HG03378 (cell line): ENCODE results near the gene C7orf57.
"Not testable (repeated sequence)": the region's sequence is repeated elsewhere in the genome, so short reads cannot be mapped to it uniquely, and the experiment has no call there.

Experiments
- ATAC-seq: cut with Tn5 transposase; IDR thresholded peaks from one replicate; pipeline ENCODE4 v1.9.1; 2021; ENCODE audit warnings: mild to moderate bottlenecking, moderate library complexity; ENCODE audit not compliant: unreplicated experiment

C7orf57 gene

DNA sequence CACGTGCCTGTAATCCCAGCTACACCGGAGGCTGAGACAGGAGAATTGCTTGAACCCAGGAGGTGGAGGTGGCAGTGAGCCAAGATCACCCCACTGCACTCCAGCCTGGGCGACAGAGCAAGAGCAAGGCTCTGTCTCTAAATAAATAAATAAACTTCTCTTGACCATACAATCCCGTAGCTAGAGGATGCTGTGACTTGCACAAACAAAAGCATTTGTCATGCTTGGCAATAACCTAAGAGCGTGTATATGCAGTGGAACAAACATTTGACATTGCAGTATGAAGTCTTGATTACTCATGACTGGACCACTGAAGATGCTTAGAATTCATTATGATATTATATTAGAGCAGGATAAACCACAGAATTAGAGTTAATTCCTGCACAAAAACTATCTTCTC, 1.4 kb upstream of the C7orf57 start:
- no peak for ATAC-seq

- no peak for ATAC-seq
Observed at GRCh38 chr7:48035967-48036478, 680 bp downstream of the C7orf57 start.

- no peak for ATAC-seq
Observed at GRCh38 chr7:48038815-48039506, 3.6 kb downstream of the C7orf57 start.

DNA sequence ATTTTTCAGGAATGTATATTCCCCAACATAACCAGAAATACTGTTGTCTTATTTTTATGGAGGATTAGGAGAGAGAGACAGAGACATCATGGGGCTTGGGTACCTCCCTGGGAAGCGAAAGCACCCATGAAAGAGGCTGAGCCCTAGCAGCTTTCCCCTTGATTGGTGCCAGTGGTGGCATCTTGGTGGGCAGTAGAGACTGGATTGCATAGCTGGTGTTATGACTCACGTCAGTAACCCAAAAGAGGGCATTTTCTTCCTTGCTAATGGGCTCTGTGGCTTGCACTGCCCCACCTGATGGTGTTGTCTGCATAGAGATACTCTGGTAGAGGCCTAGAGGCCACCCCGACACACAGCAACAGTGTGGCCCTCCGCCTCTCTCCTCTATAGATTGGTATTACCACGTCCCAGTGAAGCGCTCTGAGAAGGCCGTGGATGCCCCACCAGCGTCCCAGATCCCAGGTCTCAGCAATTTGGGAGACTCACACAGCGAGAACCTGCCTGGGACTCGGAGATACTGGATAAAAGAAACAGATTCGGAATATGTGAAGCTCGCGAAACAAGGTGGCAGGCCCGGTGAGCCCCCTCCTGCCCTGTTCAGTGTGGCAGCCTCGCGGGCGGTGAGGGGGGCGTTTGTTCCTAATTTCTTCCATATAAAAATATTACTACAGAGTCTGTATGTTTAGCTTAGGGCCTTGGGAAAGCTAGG, 5.8 kb downstream of the C7orf57 start:
- ATAC-seq = no peak

DNA sequence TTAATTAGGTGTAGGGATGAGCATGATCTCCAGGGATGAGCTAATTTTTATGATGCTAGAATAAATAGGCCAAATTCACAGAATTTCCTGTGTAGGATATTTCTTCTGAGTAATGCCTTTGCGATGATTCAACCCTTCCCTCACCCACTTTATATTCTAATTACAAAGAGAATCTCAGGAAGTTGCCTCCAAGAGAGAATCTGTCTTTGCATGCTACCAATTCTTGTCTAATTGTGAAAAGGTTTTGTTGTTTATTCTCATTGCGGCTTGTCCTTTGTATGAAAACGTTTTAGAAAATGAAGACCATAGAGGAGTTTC, 6.3 kb downstream of the C7orf57 start:
- ATAC-seq = no peak

GRCh38 chr7:48042216-48042615, 6.9 kb downstream of the C7orf57 start:
- no peak for ATAC-seq

GRCh38 chr7:48042636-48043035, 7.3 kb downstream of the C7orf57 start:
- no peak for ATAC-seq

DNA sequence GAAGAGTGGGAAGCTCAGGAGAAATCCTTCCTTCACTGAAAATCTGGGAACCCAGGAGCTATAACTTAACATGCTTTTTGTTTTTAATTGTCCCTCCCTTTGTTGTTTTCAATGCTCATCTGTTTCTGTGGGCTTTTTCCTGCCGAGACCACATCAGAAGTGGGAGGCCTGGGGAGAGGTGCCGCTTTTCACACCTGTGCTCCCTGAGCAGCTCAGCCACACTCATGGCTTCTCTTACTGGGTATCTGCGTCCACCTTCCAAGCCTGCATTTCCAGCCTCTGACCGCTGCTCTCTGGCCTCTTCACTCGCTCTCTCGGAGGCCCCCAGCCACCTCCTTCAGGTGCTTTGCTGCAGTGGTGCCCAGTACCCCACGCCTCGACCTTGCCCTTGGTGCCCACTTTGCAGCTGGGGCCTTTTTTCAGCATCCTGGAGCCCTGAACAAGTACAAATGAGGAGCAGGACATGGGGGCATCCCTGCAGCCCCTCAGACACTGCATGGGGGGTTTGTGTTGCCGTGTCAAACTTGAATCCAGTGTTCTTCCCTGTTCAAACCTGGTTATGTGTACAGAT, 9.9 kb downstream of the C7orf57 start:
- ATAC-seq = no peak

- no peak for ATAC-seq
Observed at GRCh38 chr7:48046458-48046857, 11.1 kb downstream of the C7orf57 start.

DNA sequence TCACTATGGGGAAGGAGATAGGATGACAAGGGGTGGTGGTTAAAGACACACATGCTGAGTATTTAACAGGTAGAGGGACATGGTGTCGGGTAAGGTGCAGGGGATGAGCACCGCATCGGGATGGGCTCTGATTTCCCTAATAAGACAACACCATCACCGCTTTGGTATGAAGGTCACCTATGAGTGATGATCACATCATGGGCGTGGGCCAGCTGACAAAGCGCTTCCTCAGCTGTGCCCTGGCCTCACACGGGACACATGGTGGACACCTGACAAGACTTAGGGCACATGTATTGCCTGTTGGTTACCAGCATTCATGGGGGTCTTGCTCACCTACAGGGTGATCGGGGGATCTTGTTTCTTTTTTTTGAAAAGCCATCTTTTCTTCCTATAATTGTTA, 12.8 kb downstream of the C7orf57 start:
- ATAC-seq = no peak

DNA sequence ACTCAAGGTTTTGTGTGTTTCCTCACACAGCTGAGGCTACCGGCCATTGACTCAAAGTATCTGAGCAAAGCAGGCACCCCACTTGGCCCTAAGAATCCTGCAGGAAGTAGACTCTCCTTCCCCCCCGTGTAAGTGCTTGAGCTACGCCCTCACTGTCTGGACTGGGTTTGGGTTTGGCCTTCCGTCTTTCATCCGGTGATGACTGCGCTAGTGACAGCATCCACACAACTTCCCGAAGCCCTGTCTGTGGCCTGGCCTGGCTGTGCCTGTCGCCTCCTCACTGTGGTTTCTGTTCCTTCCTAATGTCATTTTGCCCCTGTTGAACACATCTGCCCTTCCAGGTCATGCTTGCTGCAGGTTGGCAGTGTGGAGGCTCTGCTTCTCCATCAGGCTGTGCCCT, 14.5 kb downstream of the C7orf57 start:
- no peak for ATAC-seq

DNA sequence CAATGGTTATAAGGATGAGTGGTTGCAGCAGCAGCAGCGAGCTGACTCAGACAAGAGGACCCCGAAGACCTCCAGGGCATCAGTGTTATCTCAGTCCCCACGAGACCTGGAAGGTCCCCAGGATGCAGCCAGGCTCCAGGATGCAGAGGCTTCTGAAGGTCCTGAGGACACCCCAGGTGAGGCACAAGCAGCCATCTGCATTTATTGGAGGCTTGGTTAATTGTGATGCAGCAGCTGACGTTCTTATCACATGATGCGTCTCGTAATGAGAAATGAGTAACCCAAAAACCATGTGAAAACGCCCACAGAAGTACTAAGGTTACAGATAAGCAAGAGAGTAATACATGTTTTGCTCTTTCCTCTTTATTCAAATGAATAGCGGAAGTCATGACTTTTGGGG, 17.4 kb downstream of the C7orf57 start:
- peak; percentile 92 for ATAC-seq

DNA sequence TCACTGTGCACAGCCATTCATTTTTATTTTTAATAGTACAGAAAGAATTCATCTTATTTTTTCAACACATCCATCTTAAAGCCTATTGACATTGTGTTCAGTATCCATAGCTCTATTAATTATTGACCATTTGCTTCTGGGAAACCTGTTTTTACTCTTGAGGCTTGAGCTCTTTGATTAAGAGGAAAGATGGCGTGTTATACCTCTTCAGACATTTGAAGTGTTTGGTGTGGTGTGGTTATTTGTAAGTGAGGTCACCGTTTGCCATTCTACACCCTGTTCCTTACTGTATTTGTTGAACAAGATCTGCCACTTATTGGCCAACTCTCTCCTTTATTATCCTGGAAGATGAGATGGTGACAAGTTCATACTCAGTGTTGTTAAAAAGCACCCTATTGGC, 18.4 kb downstream of the C7orf57 start:
- no peak for ATAC-seq

GRCh38 chr7:48058990-48059389, 23.6 kb downstream of the C7orf57 start:
- no peak for ATAC-seq

GRCh38 chr7:48059706-48060105, 24.4 kb downstream of the C7orf57 start:
- ATAC-seq = no peak

- no peak for ATAC-seq
Observed at GRCh38 chr7:48063985-48064384, 28.6 kb downstream of the C7orf57 start.

GRCh38 chr7:48067475-48067874, 32.1 kb downstream of the C7orf57 start:
- ATAC-seq = no peak

- ATAC-seq = no peak
Observed at GRCh38 chr7:48074204-48074654, 38.9 kb downstream of the C7orf57 start.

DNA sequence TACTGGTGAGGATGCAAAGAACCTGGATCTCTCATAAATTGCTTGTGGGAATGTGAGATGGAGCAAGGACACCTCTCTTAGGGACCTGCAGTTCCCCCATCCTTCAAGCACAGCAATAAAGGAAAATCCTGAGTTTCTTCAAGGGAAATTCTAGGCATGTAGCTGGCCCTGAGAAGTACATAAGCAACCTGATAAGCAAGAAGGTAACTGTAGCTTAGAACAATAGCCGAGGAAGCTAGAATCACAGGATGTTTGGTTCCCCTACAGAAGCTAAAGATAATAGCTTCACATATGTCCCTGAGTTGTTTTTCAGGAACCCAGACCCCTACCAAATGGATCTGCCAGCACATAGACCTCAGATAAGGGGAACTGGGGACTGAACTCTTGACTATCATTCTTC, 42.1 kb downstream of the C7orf57 start:
- ATAC-seq = no peak

DNA sequence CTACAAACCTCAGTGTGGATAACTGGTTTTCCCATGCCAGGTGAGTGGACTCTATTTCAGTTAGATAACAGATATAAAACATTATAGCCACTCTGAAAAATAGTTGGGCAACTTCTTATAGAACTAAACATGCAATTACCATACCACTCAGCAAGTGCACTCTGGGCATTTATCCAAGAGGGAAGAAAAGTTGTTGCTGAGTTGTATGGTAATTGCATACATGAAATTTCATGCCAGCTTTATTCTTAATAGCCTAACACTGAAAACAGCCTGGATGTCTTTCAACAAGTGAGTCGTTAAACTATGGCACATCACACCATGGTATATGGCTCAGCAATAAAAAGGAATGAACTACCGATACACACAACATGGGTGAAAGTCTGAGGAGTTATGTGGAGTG, 43.1 kb downstream of the C7orf57 start:
- no peak for ATAC-seq

DNA sequence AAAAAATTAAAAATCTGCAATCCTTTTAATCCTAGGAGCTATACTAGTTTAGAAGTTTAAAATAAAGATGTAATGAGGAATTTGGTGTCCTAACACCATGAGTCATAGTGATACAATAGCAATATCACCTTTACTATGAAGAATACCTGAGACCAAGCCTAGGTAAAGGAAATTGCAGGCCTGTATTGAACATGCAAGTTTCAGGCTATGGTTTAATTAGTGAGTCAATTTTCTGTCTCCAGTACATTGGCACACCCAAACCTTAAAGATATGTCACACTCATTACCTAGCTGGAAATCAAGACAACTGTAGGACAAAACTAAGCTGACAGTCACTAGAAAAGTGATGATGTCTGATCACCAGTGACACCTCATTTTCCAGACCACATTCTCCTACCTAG, 47.0 kb downstream of the C7orf57 start:
- not testable (repeated sequence) for ATAC-seq
